HG03066 (cell line): ENCODE results near the gene ADAMTS17.
"Not testable (repeated sequence)": the region's sequence is repeated elsewhere in the genome, so short reads cannot be mapped to it uniquely, and the experiment has no call there.

Source experiments
- ATAC-seq: cut with Tn5 transposase; IDR thresholded peaks from one replicate; pipeline ENCODE4 v1.9.1; 2021; ENCODE audit warnings: low read depth; ENCODE audit not compliant: unreplicated experiment

The ADAMTS17 gene

DNA sequence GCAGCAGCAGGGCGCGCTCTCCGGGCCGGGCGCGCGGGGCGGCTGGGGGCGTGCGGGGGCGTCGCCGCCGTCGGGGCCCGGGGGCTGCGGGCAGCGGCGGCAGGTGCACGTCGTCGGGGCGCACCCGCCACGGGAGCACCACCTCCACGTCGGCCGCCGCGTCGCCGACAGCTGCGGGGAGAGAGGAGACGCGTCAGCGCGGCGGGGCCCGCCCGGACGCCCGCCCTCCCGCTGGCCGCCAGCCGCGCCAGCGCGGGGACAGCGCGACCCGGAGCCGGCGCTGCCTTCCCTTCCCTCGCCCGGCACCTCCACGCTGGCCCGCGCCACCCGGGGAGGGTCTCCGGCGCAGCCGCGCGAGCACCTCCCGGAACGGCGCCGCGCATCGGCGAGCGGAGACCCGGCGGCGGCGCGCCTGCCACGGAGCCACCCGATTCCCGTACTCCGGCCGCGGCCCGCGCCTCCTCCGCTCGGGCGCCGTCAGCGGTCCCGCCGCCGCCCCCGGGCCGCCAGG lies 481 bp downstream of the ADAMTS17 start:
- no peak for ATAC-seq

DNA sequence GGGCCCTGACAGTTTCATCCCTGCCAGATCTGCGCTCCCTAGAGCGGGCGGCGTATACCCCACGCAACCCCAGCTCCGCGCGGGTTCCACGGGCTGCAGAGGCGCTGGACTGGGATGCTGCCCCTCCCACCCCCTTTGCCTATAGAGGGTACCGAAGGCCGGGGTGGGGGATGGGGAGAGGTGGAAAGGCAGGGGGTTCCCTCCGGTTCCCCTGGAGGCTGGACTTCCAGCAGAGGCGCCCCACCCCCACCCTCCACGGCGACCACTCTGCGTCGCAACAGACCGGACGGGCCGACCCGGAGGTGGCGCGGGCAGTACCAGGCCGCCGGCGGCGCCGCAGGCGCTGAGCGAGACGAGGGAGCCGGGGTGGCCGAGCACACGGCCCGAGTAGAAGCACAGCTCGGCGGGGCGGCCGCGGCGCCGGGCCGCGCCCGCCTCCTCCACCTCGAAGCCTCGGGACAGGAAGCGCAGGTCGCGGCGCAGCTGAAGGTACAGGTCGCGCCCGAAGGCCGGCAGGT lies 995 bp downstream of the ADAMTS17 start:
- no peak for ATAC-seq

DNA sequence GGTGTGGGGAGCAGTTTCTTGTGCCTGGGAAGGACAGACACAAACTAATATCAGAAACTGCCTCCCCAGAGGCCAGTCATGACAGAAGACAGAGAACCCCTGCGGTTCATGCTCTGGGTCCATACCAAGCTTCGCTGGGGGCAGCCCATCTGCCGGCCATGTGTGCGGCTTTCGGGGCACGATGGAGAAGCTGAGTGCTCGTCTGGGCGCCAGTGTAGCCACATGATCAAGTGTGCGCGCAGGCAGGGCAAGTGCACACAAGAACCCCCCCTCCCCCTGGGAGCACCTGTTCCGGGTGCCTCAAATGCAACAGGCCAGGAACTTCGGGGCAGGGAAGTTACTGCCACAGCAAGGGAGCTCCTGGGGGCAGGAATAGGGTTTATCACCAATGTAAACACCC lies 1.8 kb downstream of the ADAMTS17 start:
- no peak for ATAC-seq

DNA sequence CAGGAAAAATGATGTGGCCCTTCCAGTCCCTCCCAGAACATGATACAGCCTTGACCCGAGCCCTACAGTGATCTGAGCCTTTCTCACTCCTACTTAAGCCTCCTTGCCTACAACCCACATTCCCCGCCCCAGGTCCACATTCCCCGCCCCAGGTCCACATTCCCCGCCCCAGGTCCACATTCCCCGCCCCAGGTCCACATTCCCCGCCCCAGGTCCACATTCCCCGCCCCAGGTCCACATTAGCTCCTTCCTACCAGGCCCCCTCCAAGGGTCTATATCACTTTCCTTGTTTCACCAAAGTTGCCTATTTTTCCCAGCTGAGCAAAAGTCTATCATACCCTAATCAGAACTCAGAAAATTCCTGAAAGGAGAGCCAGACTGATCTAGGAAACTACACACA lies 2.3 kb downstream of the ADAMTS17 start:
- not testable (repeated sequence) for ATAC-seq

DNA sequence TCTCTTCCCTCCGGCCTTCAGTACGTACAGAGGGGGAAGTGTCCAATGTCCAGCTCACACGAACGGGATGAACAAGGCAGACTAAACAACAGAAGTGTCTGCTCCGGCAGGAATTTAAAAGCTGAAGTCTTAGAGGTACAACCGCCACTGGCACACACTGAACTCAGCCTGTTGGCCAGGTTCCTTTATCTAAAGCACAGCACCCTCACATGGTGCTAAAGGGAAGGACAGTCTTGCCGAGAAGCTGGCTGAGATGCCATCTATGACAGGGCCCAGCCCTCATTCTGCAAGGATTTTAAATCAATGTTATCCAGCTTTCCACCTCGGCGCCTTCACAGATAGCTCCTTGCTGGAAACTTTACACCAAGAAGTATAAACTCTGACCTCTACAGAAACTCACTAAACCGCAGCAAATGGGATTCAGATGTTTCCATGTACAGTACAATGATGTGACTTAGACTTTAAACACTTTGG lies 2.8 kb downstream of the ADAMTS17 start:
- ATAC-seq, result no peak

DNA sequence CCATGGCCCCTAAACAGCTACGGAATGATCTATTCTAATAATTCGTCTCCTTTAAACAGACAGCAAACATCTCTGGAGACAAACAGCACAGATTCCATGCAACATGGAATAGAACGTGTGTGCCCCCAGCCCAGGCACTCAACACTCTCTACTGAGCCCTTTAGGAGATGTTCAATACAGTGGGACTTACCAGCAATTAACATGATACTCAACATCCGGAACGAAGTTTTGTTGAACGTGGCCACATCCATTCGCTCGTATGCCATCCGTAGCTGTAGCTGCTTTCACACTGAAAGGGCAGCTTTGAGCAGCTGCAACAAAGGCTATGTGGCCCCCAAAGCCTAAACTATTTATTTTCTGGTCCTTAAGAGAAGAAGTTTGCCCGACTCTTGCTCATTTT lies 3.5 kb downstream of the ADAMTS17 start:
- no peak for ATAC-seq

DNA sequence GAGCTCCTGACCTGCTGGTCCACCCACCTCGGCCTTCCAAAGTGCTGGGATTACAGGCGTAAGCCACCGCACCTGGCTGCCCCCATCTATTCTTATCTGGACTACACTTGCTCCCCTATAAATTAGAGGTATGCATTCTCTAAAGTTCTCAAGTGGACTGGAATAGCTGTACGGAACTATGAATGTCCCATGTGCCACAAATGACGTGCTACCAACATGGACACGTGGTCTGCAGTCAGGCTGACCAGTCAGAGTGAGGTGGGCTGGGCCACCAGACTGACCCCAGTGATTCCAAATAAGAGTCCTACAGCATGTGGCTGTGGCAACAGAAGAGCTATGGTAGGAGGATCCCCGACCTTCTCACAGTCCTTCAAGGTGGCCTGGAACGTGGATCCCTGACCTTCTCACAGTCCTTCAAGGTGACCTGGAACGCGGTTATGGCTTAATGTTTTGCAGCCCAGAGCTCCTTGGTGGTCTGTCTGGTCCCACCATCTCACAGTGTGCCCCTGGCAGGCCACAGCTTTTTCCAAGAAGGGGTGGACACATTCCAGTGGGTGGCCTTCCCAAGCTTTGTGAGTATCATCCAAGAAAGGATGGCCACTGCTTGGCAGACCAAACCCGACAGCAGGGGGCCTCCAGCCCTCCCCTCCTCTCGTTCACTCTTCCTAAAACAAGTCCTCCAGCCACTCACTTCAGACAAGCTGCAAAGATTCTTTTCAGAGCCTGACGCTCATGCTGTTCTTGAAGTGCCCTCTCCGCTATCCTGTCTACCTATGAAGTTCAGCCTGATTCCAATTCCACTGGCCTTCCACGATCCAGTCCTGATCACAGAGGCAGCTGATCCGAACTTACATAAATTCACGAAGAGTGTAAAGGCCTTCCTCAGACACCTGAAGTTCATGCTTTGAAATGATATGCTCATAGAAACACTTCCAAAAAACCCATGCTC lies 4.4 kb downstream of the ADAMTS17 start:
- ATAC-seq, result no peak

DNA sequence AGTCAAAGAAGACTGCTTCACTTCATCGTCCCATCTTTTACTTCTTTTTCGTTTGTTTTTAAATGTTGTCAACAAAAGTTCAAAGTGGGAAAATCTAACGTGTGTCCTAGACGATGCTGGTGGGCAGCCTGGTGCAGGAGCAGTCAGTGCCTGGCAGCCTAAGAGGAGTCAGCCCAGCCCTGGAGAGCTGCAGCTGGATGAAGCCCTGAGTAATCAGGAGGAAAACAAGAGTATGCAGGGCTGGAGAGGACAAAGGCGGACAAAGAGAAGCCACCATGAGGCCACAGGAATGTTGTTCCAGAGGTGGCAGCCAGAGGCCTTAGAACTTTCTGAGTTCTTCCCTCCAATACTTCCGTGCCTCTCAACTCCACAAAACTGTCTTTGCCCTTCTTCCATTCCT lies 5.7 kb downstream of the ADAMTS17 start:
- no peak for ATAC-seq

DNA sequence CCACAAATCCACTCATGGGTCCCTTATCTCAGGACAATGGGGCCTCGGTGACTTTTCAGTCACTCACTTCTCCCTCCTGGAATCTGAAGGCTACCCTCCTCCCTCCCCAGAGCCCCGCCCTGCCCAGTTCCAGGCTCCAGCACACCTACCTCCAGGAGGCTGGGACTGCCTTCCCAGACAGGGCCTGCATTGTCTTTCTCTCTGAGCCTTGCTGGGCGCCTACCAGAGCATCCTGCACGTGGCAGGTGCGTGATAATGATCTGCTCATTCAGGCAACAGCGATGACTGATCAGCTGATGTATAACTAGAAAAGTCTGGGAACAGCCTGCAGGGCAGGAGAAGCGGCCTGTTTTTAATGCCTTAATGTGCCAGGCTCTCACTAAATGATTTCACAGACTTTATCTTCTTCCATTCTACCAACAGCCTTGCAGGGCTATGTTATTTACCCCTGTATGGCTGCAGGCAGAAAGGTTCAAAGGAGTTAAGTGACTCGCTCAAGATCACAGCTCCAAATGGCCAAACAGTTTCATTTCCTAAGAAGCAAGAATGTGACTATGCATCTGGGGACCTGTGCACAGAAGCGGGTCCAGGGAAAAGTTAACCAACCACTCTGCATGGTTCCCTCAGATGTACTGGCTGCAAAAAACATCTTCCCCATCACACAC lies 6.3 kb downstream of the ADAMTS17 start:
- no peak for ATAC-seq

DNA sequence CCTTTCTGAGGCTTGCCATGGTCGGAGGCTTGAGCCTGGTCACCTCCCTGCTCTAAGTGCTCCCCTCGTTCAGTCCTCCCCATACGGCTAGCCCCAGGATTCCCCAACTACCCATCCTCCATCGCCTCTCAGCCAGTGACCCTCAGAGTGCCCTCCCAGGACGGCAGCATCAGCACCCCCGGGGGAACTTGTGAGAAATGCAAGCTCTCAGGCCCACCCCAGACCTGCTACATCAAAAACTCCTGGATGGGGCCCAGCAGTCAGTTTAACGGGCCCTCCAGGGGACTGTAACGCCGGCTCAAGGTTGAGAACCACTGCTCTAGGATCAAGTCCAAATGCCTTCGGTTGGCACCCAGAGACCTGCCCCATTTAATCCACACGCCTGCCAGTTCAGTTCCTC lies 6.9 kb downstream of the ADAMTS17 start:
- no peak for ATAC-seq

DNA sequence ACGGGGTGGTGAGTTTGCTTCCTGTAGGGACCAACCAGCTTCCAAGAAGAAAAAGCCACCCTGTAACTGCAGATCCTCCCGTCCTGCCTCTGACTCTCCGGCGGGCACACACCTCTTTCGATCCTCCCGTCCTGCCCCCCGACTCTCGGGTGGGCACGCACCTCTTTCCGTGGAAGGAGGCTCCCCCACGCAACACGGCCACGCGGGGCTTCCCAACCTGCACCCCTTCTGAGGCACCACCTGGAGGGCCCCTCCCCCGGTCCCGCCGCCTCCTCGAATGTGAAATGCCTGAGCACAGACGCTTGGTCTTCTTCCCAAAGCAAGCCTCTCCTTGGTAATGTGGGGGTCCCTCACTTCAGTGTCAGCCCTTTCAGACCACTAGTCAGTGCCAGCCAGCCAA lies 7.3 kb downstream of the ADAMTS17 start:
- ATAC-seq, result no peak

DNA sequence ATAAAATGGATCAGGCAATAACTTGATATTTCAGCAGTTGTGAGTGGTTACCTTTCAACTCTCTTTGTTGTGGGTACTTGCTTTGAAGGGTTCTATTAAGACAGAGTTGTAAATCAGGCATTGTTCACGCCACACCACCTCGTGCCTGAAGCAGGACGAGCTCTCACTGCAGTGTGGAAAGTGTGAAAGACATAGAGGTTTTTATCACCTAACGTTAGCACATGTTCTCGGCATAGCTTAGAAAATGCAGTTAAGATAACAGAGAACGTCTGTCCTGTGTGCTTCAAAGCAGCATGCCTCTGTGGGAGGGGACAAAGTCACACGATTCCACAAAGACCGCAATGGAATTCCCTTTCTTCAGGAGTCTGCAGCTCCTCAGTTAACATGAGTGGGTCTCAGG lies 7.8 kb downstream of the ADAMTS17 start:
- no peak for ATAC-seq

DNA sequence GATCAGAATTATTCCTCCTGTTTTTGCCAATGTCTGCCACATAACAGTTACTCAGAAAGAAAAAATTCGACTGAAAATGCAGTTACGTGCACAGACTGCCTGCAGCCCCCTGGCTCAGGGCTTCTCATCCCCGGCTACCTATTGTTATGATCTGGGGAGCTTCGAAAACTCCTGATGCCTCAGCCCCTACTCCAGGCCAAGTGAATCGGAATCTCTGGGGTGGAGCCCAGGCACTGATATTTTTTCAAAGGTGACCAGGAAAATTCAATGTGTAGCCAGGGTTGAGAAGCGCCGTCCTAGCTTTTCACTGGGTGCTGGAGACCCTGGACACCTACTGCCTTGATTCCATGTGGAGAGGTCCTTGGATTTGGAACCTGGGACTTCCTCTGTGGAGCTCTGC lies 8.5 kb downstream of the ADAMTS17 start:
- no peak for ATAC-seq

DNA sequence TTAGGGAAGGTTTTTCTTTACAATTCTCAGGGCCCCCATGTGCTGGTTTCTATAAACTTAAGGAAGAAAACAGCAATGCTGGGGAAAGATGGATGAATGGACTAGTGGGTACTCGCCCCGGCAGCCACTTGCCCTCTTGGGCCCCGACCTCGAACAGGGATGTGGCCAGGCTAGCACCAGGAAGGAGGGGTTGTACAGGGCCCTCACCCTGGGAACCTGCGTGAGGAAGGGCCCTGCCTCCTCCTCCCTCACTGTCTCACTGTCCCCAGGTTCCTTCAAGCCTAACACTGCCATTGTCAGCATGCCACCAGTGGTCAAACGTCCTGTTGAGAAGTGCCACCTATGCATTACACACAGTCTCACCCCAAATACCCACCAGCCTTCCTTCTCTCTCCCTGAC lies 9.1 kb downstream of the ADAMTS17 start:
- no peak for ATAC-seq

DNA sequence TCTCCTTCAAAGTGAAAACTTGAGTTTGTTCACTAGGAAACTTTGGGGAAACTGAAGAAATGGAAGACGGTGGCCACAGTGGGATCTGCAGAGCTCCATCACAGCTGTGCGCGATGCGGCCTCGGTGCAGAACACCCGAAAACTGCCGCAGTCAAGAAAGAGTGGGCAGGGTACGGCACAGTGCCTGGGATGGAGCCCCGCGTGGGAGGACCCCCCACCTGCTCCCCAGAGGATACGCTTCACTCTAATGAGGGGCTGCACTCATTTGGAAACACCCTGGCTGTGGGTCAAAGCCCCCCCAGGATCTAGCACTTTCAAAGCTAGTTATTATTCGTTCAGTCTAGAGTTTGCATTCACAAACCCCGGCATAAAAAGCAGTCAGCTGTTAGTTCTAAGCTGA lies 9.5 kb downstream of the ADAMTS17 start:
- no peak for ATAC-seq

DNA sequence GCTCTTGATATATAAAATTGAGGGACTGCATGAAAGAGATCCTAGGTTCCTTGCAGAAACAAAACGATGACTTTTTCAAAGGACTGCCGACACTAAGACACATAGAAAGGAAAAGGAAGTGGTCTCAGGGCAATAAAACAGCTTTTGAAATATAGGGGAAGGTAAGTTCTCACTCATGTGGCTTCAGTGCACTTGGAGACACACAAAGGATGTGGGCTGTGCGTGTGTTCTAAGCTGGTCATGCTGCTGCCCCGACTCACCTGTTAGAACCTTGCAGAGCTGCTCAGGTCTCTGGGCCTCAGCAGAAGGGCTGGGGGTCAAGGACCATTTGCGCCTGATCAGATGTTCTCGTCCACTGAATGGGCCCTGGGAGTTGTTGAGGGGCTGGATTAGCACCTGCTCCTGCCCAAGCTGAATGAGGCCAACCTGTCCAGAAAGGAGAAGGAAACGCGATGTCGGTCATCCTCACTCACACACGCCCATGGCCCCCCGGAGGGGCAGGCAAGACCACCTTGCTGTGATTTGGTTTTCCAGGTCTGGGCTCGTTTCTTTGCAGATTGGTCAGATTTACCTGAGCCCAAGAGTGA lies 11.1 kb downstream of the ADAMTS17 start:
- no peak for ATAC-seq

DNA sequence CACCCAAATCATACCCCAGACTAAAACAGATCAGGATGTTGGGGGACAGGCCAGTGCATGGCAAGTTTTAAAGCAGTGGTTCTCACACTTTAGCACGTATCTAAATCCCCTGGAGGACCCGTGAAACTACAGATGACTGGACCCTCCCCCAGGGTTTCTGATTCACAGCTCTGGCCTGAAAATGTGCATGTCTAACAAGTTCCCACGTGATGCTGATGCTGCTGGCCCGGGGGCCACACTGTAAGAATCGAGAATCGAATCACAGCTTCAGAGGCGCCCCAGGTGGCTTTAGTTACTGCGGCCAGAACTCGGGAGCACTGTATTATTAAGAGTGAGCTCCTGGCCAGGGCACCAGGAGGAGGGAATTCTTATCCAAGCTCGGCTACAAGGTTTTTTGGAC lies 11.6 kb downstream of the ADAMTS17 start:
- ATAC-seq, result no peak

DNA sequence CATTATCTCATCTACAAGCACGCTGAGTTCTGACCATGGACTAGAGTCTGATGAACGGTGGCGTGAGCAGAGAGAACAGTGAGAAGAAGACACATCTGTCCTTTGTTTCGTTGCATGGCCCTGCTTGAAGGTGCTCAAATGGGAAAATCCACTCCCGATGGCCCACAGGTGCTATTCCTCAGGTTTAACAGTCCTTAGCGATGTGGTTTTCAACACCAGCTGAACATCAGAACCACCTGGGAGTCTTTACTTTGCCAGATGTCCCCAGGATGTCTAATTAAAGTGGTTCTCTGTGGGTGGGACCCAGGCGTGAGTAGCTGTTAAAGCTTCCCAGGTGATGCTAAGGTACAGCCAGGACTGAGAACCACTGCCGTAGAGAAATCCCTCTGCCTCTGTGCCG lies 13.0 kb downstream of the ADAMTS17 start:
- no peak for ATAC-seq

DNA sequence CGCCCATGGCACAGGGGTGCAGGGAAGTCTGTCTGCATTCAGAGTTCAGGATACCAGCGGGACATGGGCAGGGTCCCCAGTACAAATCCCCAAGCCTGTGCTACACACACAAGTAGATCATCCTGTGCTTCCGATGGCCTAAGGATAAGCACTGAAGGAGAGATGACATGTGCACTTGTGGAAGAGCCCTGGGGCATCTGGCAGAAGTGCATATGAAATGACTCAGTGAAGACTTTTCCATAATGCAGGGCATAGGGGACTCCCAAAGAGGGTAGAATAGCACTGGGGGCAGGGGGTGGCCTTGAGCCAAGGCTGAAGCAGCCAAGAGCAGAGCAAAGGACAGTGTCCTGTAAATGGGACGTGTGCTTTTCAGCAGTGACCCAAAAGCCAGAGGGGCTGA lies 22.9 kb downstream of the ADAMTS17 start:
- ATAC-seq, result no peak

DNA sequence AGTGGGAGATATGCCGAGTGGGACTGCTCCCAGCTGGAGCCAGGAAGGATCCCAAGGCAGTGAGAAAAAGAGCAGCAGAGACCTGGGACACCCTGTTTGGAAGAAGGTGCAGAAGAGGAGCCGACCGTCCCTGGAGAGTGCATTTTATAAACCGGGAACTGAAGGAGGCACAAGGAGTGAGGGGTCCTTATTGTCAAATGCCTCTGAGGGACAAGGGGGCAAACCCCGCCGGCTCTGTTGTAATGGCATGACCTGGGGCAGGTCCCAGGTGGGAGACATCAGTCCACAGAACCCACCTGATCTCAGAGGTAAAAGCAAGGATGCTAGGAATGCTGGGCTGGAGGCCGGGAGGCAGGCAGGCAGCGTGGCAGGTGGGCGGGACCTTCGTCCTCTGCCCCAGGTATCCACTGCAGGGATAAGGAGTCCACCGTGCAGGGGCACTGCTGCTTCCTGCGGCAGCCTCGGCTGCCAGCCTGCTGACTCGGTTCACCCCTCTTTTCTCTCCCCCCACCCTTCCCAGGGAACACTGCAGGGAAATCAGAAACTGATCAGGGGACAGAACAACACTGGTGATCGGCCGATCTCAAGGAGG lies 26.9 kb downstream of the ADAMTS17 start:
- ATAC-seq, result no peak
